RWPE2 (cell line): ENCODE results near the gene NTN1.

ENCODE experiments used
- ATAC-seq: fragments of 200-7000 bp; cut with Tn5 transposase; 3 replicates; pipeline ENCODE4 v1.9.1; 2021; ENCODE audit warnings: low read depth
- DNase-seq: peaks from one replicate; pipeline ENCODE4 v3.0.0-alpha.2; 2020; ENCODE audit warnings: low spot score
- H3K27ac ChIP-seq: fragments of 450-650 bp; 2 replicates; pipeline ENCODE4 v1.5.1; 2017; ENCODE audit warnings: mild to moderate bottlenecking; ENCODE audit not compliant: poor library complexity, severe bottlenecking
- H3K27me3 ChIP-seq: fragments of 250-450 bp; sonication (Bioruptor Pico); 2 replicates; pipeline ENCODE4 v1.5.1; 2021; ENCODE audit warnings: mild to moderate bottlenecking, moderate library complexity; ENCODE audit not compliant: insufficient read depth, poor library complexity, severe bottlenecking
- H3K36me3 ChIP-seq: fragments of 250-450 bp; sonication (Bioruptor Pico); 2 replicates; pipeline ENCODE4 v1.5.1; 2020; ENCODE audit warnings: low read depth, mild to moderate bottlenecking, moderate library complexity
- H3K4me1 ChIP-seq: fragments of 250-450 bp; sonication (Bioruptor Pico); 2 replicates; pipeline ENCODE4 v1.5.1; 2021; ENCODE audit warnings: mild to moderate bottlenecking, moderate library complexity; ENCODE audit not compliant: insufficient read depth, poor library complexity, severe bottlenecking
- H3K4me3 ChIP-seq: fragments of 250-450 bp; sonication (Bioruptor Pico); 2 replicates; pipeline ENCODE4 v1.5.1; 2021; ENCODE audit warnings: mild to moderate bottlenecking, moderate library complexity; ENCODE audit not compliant: severe bottlenecking
- H3K9me3 ChIP-seq: fragments of 250-450 bp; sonication (Bioruptor Pico); 2 replicates; pipeline ENCODE4 v1.5.1; 2021; ENCODE audit warnings: mild to moderate bottlenecking, moderate library complexity; ENCODE audit not compliant: severe bottlenecking
- TF ChIP-seq, protein P1 (sequence below): fragments of 450-650 bp; IDR thresholded peaks from one replicate; pipeline ENCODE4 v1.5.1; 2017; ENCODE audit warnings: mild to moderate bottlenecking, moderate library complexity; ENCODE audit not compliant: poor library complexity, severe bottlenecking

NTN1 gene

DNA sequence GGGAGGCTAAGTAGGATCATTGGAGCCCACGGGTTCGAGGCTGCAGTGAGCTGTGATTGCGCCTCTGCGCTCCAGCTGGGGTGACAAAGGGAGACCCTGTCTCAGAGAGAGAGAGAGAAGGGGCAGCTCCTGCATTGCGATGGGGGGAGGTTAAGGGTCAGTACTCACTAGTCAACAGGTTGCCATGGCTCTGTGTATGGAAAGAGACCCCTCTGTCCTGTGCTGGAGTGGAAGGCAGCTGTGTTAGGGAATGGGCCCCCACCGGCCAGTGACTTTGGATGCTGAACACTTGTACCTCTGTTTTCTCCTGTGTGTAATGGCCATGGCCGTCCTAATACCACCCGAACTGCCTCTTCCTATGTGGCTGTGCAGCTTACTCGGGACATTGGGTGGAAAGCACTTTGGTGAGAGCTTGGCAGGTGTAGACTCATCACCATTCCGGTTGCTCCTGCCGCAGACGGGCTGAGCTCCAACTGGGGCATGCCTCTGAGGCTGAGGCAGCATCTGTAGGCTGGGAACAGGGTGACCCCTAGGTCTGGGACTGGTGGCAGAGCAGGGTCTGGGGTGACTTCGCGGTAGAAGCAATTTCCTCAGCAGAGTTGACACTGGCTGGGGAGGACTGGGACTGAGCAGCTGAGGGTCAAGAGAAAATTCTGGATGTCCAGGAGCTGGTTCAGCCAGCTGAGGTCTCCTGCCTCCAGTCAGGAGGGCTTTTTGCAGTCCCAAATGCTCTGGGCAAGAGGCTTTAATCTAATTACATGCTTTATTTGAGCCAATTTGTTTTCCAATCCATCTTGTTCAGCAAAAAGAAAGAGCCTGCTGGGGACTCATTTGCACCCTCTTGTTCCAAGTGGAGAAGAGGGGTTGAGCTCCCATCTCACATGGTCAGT is 184.5 kb downstream of the NTN1 start:
- DNase-seq (peak; percentile 31), ATAC-seq (0 out of 3 replicates have a peak, but pooled peaks have one; percentile 19)
- H3K4me1 ChIP-seq = no peaks in the 10 kb centered on the region
- TF ChIP-seq, protein P1, sequence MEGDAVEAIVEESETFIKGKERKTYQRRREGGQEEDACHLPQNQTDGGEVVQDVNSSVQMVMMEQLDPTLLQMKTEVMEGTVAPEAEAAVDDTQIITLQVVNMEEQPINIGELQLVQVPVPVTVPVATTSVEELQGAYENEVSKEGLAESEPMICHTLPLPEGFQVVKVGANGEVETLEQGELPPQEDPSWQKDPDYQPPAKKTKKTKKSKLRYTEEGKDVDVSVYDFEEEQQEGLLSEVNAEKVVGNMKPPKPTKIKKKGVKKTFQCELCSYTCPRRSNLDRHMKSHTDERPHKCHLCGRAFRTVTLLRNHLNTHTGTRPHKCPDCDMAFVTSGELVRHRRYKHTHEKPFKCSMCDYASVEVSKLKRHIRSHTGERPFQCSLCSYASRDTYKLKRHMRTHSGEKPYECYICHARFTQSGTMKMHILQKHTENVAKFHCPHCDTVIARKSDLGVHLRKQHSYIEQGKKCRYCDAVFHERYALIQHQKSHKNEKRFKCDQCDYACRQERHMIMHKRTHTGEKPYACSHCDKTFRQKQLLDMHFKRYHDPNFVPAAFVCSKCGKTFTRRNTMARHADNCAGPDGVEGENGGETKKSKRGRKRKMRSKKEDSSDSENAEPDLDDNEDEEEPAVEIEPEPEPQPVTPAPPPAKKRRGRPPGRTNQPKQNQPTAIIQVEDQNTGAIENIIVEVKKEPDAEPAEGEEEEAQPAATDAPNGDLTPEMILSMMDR = no peak
- H3K4me3 ChIP-seq = no peak overlapping the region
- no peak overlapping the region for H3K27ac ChIP-seq
- H3K36me3 ChIP-seq = no peaks in the 10 kb centered on the region
- H3K27me3 ChIP-seq = no peaks in the 10 kb centered on the region
- no peaks in the 10 kb centered on the region for H3K9me3 ChIP-seq

DNA sequence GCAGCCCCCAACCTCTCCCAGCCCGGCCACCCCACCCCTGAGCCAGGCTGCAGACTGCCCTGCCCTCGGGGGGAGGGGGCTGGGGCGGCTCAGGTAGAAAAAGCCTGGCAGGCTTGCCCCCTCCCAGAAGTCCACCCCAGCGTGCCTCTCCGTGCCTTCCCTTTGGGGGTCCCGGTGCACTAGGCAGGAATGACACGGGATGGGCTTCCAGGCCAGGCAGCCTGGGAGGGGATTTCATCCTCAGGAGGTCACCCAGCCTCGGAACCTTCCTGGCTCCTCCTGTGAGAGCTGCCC is 185.0 kb downstream of the NTN1 start:
- ATAC-seq (no peak), DNase-seq (peak; percentile 57)
- no peaks in the 10 kb centered on the region for H3K36me3 ChIP-seq
- no peak overlapping the region for H3K27ac ChIP-seq
- no peak overlapping the region for H3K4me3 ChIP-seq
- no peaks in the 10 kb centered on the region for H3K27me3 ChIP-seq
- TF ChIP-seq, protein P1 = no peak
- H3K4me1 ChIP-seq = no peaks in the 10 kb centered on the region
- no peaks in the 10 kb centered on the region for H3K9me3 ChIP-seq

DNA sequence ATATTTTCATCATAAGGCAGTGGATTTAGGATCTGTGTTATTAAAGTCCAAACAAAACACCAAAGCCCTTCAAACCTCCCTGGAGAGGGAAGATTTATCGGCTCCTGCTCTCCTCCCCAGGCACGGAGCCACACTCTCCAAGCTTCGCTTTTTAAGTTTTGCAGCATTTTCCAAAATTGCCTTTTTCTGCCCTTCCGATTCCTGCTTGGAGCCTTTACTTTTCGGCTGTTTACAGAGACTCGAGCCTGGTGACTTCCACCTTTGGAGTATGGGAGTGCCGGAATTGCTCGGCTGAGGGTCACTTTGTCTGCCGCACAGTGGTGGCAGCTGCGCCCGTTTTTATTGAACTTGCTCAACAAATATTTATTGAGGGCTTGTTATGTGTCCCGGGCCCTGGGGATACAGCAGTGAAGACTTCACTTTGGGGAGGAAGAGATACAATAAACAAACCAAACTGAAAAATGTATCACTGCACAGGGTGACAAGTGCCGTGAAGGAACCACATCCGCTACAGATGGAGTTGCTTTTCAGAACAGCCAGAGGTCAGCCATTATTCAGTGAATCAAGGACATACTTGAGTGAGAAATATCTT is 185.5 kb downstream of the NTN1 start:
- no peak for ATAC-seq
- H3K36me3 ChIP-seq = no peaks in the 10 kb centered on the region
- H3K27me3 ChIP-seq = no peaks in the 10 kb centered on the region
- no peak for DNase-seq
- no peak overlapping the region for H3K27ac ChIP-seq
- TF ChIP-seq, protein P1 = no peak
- H3K4me1 ChIP-seq = no peaks in the 10 kb centered on the region
- no peaks in the 10 kb centered on the region for H3K9me3 ChIP-seq
- H3K4me3 ChIP-seq = no peak overlapping the region

DNA sequence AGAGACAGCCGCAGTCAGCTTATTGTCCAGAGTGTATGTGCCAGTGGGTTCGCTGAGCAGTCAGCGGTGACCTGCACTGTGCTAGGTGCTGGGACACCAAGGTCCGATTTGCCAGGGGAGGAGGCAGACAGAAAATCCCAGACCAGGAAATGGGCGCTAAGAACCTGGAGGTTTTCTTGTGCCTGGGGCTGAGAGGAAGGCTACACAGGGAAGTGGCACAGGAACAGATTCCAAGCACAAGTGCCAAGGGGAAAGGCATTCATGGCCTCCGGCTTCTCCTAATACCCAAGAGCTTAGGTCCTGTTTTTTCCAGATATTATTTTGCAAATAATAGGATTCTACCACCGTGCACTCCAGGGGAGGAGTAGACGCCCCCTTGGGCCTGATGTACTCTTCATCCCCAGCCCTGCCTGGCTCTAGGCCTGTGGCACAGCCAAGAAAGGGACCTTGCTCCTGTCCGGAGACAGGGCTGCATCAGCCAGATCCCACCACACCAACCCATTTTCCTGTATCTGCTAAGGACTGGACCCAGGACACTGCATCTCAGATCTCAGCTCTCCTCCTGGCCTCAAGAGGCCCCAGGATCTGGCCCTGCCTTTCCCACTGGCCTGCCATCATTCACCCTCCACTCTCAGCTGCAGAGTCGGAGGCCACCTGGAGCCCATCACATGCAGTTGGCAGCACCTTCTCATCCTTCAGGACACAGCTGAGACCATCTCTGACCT is 187.2 kb downstream of the NTN1 start:
- DNase-seq (peak; percentile 30), ATAC-seq (no peak)
- no peaks in the 10 kb centered on the region for H3K4me1 ChIP-seq
- H3K27ac ChIP-seq = no peak overlapping the region
- TF ChIP-seq, protein P1 = no peak
- no peaks in the 10 kb centered on the region for H3K27me3 ChIP-seq
- H3K4me3 ChIP-seq = no peak overlapping the region
- H3K36me3 ChIP-seq = no peaks in the 10 kb centered on the region
- H3K9me3 ChIP-seq = no peaks in the 10 kb centered on the region
